ENCODE results near the gene NES.

DNA sequence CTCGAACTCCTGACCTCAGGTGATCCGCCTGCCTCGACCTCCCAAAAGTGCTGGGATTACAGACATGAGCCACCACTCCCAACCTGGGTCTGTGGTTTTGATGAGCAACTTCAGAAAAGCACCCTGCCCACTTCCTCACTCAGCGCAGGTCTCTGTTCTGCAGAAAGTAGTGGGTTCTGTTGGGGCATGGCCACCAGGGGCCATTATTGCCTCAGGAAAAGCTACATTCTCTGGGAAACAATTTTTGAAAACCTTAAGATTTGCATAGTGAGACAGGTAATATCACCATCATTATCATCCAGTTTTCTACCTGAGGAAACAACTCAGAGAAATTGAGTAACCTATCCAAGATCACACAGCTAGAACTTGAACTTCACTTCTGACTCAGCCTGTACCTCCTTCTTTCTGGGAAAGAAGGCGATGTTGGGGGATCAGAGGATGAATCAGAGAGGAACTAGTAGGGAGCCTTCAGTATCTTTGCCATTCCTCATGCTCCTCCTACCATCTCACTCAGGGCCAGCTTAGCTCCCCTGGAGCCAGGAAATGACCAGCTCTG, 7.1 kb upstream of the NES start:
- TF ChIP-seq JUND (IDR thresholded peaks at IDR 0.05) (no peak), SP1 (IDR thresholded peaks at IDR 0.05) (no peak), NR2F2 (IDR thresholded peaks at IDR 0.05) (no peak), RAD21 (IDR thresholded peaks at IDR 0.05) (no peak), YY1 (IDR thresholded peaks at IDR 0.05) (no peak)
- TF ChIP-seq, protein P1, sequence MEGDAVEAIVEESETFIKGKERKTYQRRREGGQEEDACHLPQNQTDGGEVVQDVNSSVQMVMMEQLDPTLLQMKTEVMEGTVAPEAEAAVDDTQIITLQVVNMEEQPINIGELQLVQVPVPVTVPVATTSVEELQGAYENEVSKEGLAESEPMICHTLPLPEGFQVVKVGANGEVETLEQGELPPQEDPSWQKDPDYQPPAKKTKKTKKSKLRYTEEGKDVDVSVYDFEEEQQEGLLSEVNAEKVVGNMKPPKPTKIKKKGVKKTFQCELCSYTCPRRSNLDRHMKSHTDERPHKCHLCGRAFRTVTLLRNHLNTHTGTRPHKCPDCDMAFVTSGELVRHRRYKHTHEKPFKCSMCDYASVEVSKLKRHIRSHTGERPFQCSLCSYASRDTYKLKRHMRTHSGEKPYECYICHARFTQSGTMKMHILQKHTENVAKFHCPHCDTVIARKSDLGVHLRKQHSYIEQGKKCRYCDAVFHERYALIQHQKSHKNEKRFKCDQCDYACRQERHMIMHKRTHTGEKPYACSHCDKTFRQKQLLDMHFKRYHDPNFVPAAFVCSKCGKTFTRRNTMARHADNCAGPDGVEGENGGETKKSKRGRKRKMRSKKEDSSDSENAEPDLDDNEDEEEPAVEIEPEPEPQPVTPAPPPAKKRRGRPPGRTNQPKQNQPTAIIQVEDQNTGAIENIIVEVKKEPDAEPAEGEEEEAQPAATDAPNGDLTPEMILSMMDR (IDR thresholded peaks at IDR 0.05; ENCODE audit: low read depth, low read length, missing input control), result no peak
- TF ChIP-seq, protein P2, sequence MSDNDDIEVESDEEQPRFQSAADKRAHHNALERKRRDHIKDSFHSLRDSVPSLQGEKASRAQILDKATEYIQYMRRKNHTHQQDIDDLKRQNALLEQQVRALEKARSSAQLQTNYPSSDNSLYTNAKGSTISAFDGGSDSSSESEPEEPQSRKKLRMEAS (IDR thresholded peaks at IDR 0.05), result no peak
- TF ChIP-seq, protein P3, sequence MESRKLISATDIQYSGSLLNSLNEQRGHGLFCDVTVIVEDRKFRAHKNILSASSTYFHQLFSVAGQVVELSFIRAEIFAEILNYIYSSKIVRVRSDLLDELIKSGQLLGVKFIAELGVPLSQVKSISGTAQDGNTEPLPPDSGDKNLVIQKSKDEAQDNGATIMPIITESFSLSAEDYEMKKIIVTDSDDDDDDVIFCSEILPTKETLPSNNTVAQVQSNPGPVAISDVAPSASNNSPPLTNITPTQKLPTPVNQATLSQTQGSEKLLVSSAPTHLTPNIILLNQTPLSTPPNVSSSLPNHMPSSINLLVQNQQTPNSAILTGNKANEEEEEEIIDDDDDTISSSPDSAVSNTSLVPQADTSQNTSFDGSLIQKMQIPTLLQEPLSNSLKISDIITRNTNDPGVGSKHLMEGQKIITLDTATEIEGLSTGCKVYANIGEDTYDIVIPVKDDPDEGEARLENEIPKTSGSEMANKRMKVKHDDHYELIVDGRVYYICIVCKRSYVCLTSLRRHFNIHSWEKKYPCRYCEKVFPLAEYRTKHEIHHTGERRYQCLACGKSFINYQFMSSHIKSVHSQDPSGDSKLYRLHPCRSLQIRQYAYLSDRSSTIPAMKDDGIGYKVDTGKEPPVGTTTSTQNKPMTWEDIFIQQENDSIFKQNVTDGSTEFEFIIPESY (IDR thresholded peaks at IDR 0.05), result no peak
- TF ChIP-seq, protein P4, sequence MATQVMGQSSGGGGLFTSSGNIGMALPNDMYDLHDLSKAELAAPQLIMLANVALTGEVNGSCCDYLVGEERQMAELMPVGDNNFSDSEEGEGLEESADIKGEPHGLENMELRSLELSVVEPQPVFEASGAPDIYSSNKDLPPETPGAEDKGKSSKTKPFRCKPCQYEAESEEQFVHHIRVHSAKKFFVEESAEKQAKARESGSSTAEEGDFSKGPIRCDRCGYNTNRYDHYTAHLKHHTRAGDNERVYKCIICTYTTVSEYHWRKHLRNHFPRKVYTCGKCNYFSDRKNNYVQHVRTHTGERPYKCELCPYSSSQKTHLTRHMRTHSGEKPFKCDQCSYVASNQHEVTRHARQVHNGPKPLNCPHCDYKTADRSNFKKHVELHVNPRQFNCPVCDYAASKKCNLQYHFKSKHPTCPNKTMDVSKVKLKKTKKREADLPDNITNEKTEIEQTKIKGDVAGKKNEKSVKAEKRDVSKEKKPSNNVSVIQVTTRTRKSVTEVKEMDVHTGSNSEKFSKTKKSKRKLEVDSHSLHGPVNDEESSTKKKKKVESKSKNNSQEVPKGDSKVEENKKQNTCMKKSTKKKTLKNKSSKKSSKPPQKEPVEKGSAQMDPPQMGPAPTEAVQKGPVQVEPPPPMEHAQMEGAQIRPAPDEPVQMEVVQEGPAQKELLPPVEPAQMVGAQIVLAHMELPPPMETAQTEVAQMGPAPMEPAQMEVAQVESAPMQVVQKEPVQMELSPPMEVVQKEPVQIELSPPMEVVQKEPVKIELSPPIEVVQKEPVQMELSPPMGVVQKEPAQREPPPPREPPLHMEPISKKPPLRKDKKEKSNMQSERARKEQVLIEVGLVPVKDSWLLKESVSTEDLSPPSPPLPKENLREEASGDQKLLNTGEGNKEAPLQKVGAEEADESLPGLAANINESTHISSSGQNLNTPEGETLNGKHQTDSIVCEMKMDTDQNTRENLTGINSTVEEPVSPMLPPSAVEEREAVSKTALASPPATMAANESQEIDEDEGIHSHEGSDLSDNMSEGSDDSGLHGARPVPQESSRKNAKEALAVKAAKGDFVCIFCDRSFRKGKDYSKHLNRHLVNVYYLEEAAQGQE (IDR thresholded peaks at IDR 0.05), result no peak
